DMS 273 (cell line): ENCODE data around the gene FAM171A1.
"Not testable (repeated sequence)": the region's sequence is repeated elsewhere in the genome, so short reads cannot be mapped to it uniquely, and the experiment has no call there.

Experiments
- DNase-seq: peaks from one replicate; lab custom pipeline; 2025; ENCODE audit not compliant: unreplicated experiment; lab: John Stamatoyannopoulos, UW

The FAM171A1 gene

DNA sequence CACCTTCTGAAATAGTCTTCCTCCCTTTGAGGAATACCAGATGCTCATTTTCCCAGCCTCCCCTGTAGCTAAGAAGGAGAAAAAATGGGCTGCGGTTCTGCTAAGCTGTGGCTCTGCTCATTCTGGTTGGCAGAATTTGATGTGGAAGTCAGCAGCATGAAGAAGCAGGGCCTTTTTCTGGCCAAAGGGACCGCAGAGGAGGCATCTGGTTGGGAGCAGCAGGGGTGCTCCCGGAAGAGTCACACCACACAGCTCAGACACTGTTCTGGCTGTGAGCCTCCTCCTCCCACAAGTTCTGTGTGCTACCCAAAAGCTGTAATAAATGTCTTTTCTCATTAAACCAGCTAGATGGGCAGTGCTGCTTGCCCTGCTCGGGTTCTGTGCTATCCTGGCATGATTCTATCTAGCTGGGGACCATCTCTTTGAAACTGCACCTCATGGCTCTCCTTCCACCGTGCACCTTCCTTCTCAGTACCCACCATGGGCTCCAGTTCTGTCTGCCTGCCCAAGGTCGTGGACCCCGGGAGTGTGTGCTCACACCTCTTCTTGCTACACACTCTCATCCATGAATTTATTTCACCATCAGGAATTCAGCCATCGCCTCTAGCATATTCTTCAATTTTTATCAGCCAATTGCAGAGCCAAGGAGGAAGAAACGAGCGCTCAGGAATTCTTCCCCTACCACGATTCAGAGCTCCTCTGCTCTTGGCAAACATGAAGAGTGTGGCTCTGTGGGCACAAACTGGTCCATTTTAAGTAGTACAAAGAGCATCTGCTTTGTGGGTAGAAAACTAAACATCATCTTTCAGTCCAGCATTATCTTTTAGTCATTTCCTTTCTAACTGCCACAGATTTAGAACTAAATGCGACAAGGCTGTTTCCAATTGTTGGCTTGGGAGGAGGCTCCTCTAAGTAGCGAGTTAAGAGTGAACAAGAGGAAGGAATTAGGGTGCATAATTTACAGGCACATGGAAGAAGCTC lies 76.9 kb downstream of the FAM171A1 start:
- no peak for DNase-seq

- no peak for DNase-seq
Observed at GRCh38 chr10:15290671-15291070, 80.4 kb downstream of the FAM171A1 start.

GRCh38 chr10:15290150-15290549 lies 80.9 kb downstream of the FAM171A1 start:
- DNase-seq: no peak

DNA sequence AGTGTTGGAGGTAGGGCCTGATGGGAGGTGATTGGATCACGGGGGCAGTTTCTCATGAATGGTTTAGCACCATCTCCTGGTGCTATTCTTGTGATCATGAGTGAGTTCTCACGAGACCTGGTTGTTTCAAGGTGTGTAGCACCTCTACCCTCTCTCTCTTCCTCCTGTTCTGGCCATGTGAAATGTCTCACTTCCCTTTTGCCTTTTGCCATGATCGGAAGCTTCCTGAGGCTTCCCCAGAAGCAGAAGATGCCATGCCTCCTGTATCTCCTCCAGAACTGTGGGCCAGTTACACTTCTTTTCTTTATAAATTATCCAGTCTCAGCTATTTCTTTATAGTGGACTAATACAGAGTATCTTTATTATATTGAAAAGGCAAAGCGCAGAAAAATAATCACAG lies 90.1 kb downstream of the FAM171A1 start:
- DNase-seq: no peak

- no peak for DNase-seq
Observed at GRCh38 chr10:15280462-15280861, 90.6 kb downstream of the FAM171A1 start.

- DNase-seq: no peak
Observed at GRCh38 chr10:15279236-15279635, 91.9 kb downstream of the FAM171A1 start.

DNA sequence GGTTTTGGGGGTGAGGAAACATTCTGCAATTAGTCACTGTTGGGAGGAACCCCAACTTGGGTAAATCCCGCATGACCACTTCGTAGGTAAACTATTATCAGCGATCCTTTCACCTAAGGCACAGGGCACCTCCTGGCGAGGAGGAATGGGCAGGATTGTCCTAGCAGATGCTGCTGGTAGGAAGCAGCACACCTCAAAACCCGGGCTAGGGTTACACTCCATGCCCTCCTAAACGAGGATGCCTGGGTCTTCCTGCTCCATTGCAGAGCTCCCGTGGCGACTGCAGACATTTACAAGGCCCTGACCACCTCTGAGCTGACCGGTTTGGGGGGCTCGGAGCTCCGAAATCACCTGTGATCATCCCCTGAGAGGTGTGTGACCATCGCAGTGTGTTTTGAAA lies 92.3 kb downstream of the FAM171A1 start:
- DNase-seq: no peak

- not testable (repeated sequence) for DNase-seq
Observed at GRCh38 chr10:15276039-15276438, 95.0 kb downstream of the FAM171A1 start.

DNA sequence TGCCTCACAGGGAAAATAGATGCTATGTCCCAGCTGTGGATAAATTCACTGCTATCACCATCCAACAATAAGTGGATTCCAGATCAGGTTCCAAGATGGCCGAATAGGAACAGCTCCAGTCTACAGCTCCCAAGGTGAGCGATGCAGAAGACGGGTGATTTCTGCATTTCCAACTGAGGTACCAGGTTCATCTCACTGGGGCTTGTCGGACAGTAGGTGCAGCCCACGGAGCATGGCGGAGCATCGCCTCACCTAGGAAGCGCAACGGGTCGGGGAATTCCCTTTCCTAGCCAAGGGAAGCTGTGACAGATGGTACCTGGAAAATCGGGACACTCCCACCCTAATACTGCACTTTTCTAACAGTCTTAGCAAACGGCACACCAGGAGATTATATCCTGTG lies 101.3 kb downstream of the FAM171A1 start:
- DNase-seq: not testable (repeated sequence)

DNA sequence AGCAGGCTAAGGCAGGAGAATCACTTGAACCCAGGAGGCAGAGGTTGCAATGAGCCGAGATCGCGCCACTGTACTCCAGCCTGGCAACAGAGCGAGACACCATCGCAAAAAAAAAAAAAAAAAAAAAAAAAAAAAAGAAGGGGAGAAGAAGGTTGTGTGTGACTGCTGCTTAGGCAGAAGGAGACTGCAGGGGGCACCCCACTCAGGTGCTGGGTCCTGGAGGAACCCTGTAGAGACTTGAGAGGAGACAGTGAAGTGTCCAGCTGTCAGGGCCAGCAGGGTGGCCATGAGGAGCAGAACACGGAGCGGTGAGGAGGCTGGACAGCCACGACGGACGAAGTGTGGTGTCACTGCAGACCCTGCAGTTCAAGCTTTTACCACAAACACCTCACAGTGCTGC lies 103.6 kb downstream of the FAM171A1 start:
- DNase-seq: no peak

DNA sequence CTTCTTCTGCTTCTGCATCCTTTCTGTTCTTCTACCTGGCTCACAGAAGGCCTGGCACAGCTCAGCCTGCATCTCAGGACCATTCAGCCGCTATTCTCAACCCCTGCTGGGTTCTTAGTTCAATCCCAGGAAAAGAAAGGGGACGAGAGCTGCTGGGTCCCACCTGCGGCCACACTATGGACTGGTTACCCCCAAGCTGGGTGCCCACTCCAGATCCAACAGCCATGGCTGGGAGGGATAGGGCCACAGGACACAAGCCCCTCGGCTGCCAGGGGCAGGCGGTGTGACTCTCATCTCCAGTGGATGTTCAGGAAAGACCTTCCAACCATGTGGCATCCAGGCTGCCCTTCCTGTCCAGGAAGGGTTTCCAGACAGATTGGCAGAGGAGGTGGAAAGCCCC lies 105.0 kb downstream of the FAM171A1 start:
- no peak for DNase-seq

- DNase-seq: no peak
Observed at GRCh38 chr10:15265558-15265957, 105.5 kb downstream of the FAM171A1 start.

GRCh38 chr10:15265056-15265455 lies 106.0 kb downstream of the FAM171A1 start:
- no peak for DNase-seq

GRCh38 chr10:15263657-15264323 lies 107.3 kb downstream of the FAM171A1 start:
- no peak for DNase-seq

GRCh38 chr10:15262036-15262713 lies 108.9 kb downstream of the FAM171A1 start:
- DNase-seq: peak; percentile 12

DNA sequence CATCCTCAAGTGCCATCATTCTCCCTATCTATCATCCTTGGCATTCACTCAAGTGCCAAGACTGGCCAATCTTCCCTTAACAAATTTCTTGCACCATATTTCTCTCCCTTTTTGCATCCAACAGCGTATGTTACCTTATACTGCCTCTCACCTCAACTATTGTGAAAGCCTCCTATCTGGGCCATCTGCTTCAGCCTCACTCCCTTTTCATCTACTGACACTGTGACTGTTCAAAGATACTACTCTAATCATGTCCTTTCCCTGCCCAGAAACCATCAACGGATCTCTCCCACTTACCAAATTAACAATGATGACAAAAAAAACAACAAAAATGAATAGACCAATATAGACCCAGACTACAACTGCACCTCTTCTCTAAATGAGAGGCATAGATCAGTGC lies 112.0 kb downstream of the FAM171A1 start:
- DNase-seq: no peak

DNA sequence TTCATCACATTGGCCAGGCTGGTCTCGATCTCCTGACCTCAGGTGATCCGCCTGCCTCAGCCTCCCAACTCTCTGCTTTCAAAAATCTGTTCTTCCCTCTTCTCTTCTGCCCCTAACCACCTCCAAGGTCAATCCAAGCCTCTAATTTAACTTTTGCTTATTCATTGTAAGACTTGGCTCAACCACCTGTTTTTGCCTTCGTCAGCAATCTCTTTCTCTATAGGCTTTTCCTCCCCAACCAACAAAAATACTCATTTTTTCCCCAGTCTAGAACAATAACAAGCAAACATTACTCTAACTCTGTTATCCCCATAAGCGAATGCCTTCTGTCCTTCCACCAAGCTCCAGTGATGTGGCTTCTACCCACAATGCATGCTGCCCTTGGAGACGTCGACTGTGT lies 112.8 kb downstream of the FAM171A1 start:
- no peak for DNase-seq

GRCh38 chr10:15255961-15256360 lies 115.1 kb downstream of the FAM171A1 start:
- no peak for DNase-seq

DNA sequence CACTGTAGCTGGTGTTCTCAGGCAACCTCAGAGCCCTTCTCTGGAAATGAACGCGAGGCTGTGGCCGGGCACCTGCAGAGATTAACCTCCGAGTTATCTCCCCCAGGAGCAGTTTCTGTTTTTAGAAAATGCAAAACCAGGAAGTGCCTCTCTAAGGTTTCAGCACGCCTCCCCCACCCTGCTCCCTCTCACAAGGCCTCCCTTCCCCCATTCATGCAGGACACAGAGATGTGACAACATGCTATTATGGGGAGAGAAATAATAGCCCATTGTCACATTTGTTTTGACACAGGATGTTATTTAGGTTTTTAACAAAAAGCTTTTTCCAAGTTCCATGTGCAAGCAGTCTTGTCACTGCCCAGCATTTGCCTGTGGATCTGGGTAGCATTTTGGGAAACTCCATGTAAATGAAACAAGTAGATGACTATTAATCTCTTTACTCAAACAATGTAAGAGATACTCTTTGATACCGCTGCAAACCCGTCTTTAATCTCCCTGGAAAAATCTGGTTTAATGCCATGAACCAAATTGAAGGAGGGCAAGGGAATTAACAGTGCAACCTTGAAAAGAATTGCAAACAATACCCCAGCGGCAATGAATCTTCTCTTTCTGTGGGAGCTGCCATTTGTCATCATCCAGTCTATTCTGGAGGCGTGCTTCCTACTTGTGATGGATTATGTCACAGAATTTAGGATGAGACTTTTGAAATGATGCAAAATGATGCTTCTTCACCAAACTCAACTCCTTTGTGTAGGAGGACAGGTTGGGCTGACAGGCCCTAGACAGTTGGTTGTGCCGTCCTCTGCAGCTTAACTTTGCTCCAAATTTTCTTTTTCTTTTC lies 116.1 kb downstream of the FAM171A1 start:
- DNase-seq: no peak

- DNase-seq: no peak
Observed at GRCh38 chr10:15253951-15254807, 116.9 kb downstream of the FAM171A1 start.
